Mammary epithelial cell (primary cell): ENCODE data around the gene VAV2.

Experiments
- EZH2 ChIP-seq: IDR thresholded peaks from 2 replicates; pipeline ENCODE4 v1.6.1; 2012; ENCODE audit warnings: low read length, inconsistent platforms, borderline replicate concordance
- TF ChIP-seq, protein P1 (sequence below), 2 donors: IDR thresholded peaks in 1 of 2; conservative IDR thresholded peaks in 1 of 2; 2 replicates each; pipeline ENCODE4 v1.5.1; 2011 to 2012; ENCODE audit warnings: inconsistent platforms in 2 of 2, low read length in 2 of 2, mild to moderate bottlenecking in 2 of 2, control low read depth in 1 of 2, low read depth in 1 of 2; ENCODE audit not compliant: insufficient read depth in 1 of 2; ENCODE audit errors: extremely low read depth in 1 of 2

DNA sequence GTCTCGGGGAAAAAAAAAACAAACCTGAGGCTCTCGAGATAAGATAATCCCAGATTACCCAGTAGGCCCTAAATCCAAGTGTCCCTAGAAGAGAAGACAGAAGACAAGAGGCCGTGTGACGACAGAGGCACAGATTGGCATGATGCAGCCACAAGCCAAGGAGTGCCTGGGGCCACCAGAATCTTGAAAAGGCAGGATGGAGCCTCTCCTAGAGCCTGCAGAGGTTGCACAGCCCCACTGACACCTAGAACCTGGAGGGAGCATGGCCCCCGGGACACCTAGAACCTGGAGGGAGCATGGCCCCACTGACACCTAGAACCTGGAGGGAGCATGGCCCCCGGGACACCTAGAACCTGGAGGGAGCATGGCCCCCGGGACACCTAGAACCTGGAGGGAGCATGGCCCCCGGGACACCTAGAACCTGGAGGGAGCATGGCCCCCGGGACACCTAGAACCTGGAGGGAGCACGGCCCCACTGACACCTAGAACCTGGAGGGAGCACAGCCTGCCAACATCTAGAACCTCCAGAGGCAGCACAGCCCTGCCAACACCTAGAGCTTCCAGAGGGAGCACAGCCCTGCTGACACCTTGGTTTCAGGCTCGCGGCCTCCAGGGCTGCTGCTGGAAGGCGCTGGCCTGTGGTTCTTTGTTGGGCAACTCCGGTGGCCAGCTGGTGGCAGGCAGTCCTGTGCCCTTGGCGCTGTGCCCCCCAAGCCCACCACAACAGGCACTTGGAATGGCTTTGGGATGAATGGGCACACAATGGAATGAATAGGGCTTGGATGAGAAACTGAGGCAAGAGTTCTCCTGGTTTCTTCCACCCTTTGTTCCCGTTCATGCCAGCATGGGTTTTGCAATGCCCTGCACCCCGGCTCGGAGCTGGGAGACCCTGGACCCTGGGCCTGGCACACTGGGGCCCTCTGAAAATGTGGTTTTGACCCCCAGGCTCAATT, 39.2 kb downstream of the VAV2 start:
- TF ChIP-seq, protein P1, sequence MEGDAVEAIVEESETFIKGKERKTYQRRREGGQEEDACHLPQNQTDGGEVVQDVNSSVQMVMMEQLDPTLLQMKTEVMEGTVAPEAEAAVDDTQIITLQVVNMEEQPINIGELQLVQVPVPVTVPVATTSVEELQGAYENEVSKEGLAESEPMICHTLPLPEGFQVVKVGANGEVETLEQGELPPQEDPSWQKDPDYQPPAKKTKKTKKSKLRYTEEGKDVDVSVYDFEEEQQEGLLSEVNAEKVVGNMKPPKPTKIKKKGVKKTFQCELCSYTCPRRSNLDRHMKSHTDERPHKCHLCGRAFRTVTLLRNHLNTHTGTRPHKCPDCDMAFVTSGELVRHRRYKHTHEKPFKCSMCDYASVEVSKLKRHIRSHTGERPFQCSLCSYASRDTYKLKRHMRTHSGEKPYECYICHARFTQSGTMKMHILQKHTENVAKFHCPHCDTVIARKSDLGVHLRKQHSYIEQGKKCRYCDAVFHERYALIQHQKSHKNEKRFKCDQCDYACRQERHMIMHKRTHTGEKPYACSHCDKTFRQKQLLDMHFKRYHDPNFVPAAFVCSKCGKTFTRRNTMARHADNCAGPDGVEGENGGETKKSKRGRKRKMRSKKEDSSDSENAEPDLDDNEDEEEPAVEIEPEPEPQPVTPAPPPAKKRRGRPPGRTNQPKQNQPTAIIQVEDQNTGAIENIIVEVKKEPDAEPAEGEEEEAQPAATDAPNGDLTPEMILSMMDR (conservative IDR thresholded peaks at IDR 0.05 in 1 of 2, IDR thresholded peaks at IDR 0.05 in 1 of 2; ENCODE audit: extremely low read depth in 1 of 2, insufficient read depth in 1 of 2, low read depth in 1 of 2, low read length in 2 of 2) = no peak
- no peak for TF ChIP-seq EZH2
